Measurements from ENCODE around the gene ODF2. TPM values are rescaled to one million over a fixed set of nuclear protein-coding genes. Genes with fewer than 3 reads are reported as not detected.

ODF2 gene
- total RNA-seq, 1 donor from 2014 or later, result 40.7 TPM

GRCh38 chr9:128540634-128541360, 85.0 kb downstream of the ODF2 start:
- no peaks in the 10 kb centered on the region for H3K36me3 Mint-ChIP-seq (ENCODE audit: unreplicated experiment)

GRCh38 chr9:128546504-128546903, 90.7 kb downstream of the ODF2 start:
- Mint-ChIP-seq H3K36me3 (ENCODE audit: unreplicated experiment) (no peaks in the 10 kb centered on the region), H3K27ac (ENCODE audit: unreplicated experiment) (no peak overlapping the region), H3K9me3 (ENCODE audit: unreplicated experiment) (peaks cover 2% of the 10 kb centered on the region), H3K4me3 (ENCODE audit: unreplicated experiment) (no peak overlapping the region), H3K4me1 (ENCODE audit: low read depth, unreplicated experiment) (peaks cover 22% of the 10 kb centered on the region), H3K27me3 (ENCODE audit: unreplicated experiment) (no peaks in the 10 kb centered on the region)
- no peak for DNase-seq
- TF ChIP-seq CTCF (IDR thresholded peaks at IDR 0.05; ENCODE audit: partially characterized antibody, unreplicated experiment), result no peak

More at GRCh38 chr9:128540634-128541360, 85.0 kb downstream of the ODF2 start:
- peak overlapping the region; percentile 18 for H3K27ac Mint-ChIP-seq (ENCODE audit: unreplicated experiment)
- no peak for TF ChIP-seq CTCF (IDR thresholded peaks at IDR 0.05; ENCODE audit: partially characterized antibody, unreplicated experiment)
- DNase-seq, result no peak
- H3K9me3 Mint-ChIP-seq (ENCODE audit: unreplicated experiment), result no peaks in the 10 kb centered on the region
- no peak overlapping the region for H3K4me3 Mint-ChIP-seq (ENCODE audit: unreplicated experiment)
- peaks cover 6% of the 10 kb centered on the region for H3K4me1 Mint-ChIP-seq (ENCODE audit: low read depth, unreplicated experiment)
- no peaks in the 10 kb centered on the region for H3K27me3 Mint-ChIP-seq (ENCODE audit: unreplicated experiment)

- no peaks in the 10 kb centered on the region for H3K36me3 Mint-ChIP-seq (ENCODE audit: unreplicated experiment)
- no peak overlapping the region for H3K4me3 Mint-ChIP-seq (ENCODE audit: unreplicated experiment)
- peaks cover 4% of the 10 kb centered on the region for H3K27me3 Mint-ChIP-seq (ENCODE audit: unreplicated experiment)
- H3K4me1 Mint-ChIP-seq (ENCODE audit: low read depth, unreplicated experiment), result peaks cover 22% of the 10 kb centered on the region
- DNase-seq, result no peak
- peaks cover 6% of the 10 kb centered on the region for H3K9me3 Mint-ChIP-seq (ENCODE audit: unreplicated experiment)
- no peak for TF ChIP-seq CTCF (IDR thresholded peaks at IDR 0.05; ENCODE audit: partially characterized antibody, unreplicated experiment)
- H3K27ac Mint-ChIP-seq (ENCODE audit: unreplicated experiment), result peak overlapping the region; percentile 24
These were observed 93.1 kb downstream of the ODF2 start for GRCh38 chr9:128548876-128549275.

- no peaks in the 10 kb centered on the region for H3K36me3 Mint-ChIP-seq (ENCODE audit: unreplicated experiment)
- peaks cover 6% of the 10 kb centered on the region for H3K9me3 Mint-ChIP-seq (ENCODE audit: unreplicated experiment)
- H3K4me3 Mint-ChIP-seq (ENCODE audit: unreplicated experiment), result peak overlapping the region; percentile 98
- TF ChIP-seq CTCF (IDR thresholded peaks at IDR 0.05; ENCODE audit: partially characterized antibody, unreplicated experiment), result no peak
- peak overlapping the region; percentile 71 for H3K27ac Mint-ChIP-seq (ENCODE audit: unreplicated experiment)
- peaks cover 4% of the 10 kb centered on the region for H3K27me3 Mint-ChIP-seq (ENCODE audit: unreplicated experiment)
- DNase-seq, result no peak
- H3K4me1 Mint-ChIP-seq (ENCODE audit: low read depth, unreplicated experiment), result peaks cover 22% of the 10 kb centered on the region
These were observed 94.4 kb downstream of the ODF2 start for GRCh38 chr9:128550226-128550625.

Other genes starting within 250 kb of the ODF2 start
- gene GOLGA2, start 180.0 kb upstream of the ODF2 start, total RNA-seq (ENCODE audit: unreplicated experiment), result 78.3 TPM
- gene SWI5, start 179.7 kb upstream of the ODF2 start, total RNA-seq (ENCODE audit: unreplicated experiment), result 13.7 TPM
- gene TRUB2, start 133.6 kb upstream of the ODF2 start, total RNA-seq (ENCODE audit: unreplicated experiment), result 30.0 TPM
- 35.8 TPM for gene COQ4, start 133.2 kb upstream of the ODF2 start, total RNA-seq (ENCODE audit: unreplicated experiment)
- 47.3 TPM for gene SLC27A4, start 115.5 kb upstream of the ODF2 start, total RNA-seq (ENCODE audit: unreplicated experiment)
- 62.6 TPM for gene URM1, start 84.6 kb upstream of the ODF2 start, total RNA-seq (ENCODE audit: unreplicated experiment)
- 56.1 TPM for gene CERCAM, start 35.1 kb upstream of the ODF2 start, total RNA-seq (ENCODE audit: unreplicated experiment)
- gene GLE1, start 48.7 kb downstream of the ODF2 start, total RNA-seq (ENCODE audit: unreplicated experiment), result 11.0 TPM
- gene SPTAN1, start 96.6 kb downstream of the ODF2 start, total RNA-seq (ENCODE audit: unreplicated experiment), result 750 TPM
- gene DYNC2I2, start 200.8 kb downstream of the ODF2 start, total RNA-seq (ENCODE audit: unreplicated experiment), result 15.0 TPM
- 387 TPM for gene SET, start 233.2 kb downstream of the ODF2 start, total RNA-seq (ENCODE audit: unreplicated experiment)
- 4.3 TPM for gene PKN3, start 246.5 kb downstream of the ODF2 start, total RNA-seq (ENCODE audit: unreplicated experiment)